Measurements from ENCODE around the gene TMEM72.

Gene TMEM72

GRCh38 chr10:44890696-44891563, 20.2 kb upstream of the TMEM72 start:
- no peak for DNase-seq

- no peak for DNase-seq
Observed at GRCh38 chr10:44891721-44892120, 19.4 kb upstream of the TMEM72 start.

- DNase-seq = no peak
Observed at GRCh38 chr10:44893604-44894468, 17.3 kb upstream of the TMEM72 start.

- DNase-seq = no peak
Observed at GRCh38 chr10:44894691-44895090, 16.4 kb upstream of the TMEM72 start.

GRCh38 chr10:44895280-44895679, 15.9 kb upstream of the TMEM72 start:
- no peak for DNase-seq

GRCh38 chr10:44897049-44897448, 14.1 kb upstream of the TMEM72 start:
- DNase-seq = no peak

- peak; percentile 18 for DNase-seq
Observed at GRCh38 chr10:44898665-44899064, 12.5 kb upstream of the TMEM72 start.

- no peak for DNase-seq
Observed at GRCh38 chr10:44899450-44900080, 11.6 kb upstream of the TMEM72 start.

GRCh38 chr10:44902941-44903545, 8.1 kb upstream of the TMEM72 start:
- DNase-seq = no peak

- no peak for DNase-seq
Observed at GRCh38 chr10:44906486-44906885, 4.7 kb upstream of the TMEM72 start.

- DNase-seq = no peak
Observed at GRCh38 chr10:44907556-44907955, 3.6 kb upstream of the TMEM72 start.

- DNase-seq = no peak
Observed at GRCh38 chr10:44908066-44908749, 2.9 kb upstream of the TMEM72 start.

GRCh38 chr10:44908936-44909630, 2.1 kb upstream of the TMEM72 start:
- no peak for DNase-seq

GRCh38 chr10:44909910-44910309, 1.2 kb upstream of the TMEM72 start:
- DNase-seq = no peak

GRCh38 chr10:44910602-44911001, 535 bp upstream of the TMEM72 start:
- no peak for DNase-seq

GRCh38 chr10:44911951-44912350, 814 bp downstream of the TMEM72 start:
- DNase-seq = no peak

GRCh38 chr10:44913350-44914081, 2.4 kb downstream of the TMEM72 start:
- DNase-seq = no peak

GRCh38 chr10:44914891-44915290, 3.8 kb downstream of the TMEM72 start:
- no peak for DNase-seq

- DNase-seq = no peak
Observed at GRCh38 chr10:44916429-44916828, 5.3 kb downstream of the TMEM72 start.

- no peak for DNase-seq
Observed at GRCh38 chr10:44917848-44918247, 6.7 kb downstream of the TMEM72 start.

GRCh38 chr10:44920252-44920651, 9.1 kb downstream of the TMEM72 start:
- no peak for DNase-seq
